ENCODE results near the gene ABHD16A. TPM values are rescaled to one million over a fixed set of nuclear protein-coding genes. Genes with fewer than 3 reads are reported as not detected.

Gene ABHD16A
- total RNA-seq, 1 donor from 2014 or later: 21.3 TPM

- Mint-ChIP-seq H3K27me3 (ENCODE audit: insufficient read depth, low read depth) (peaks cover 2% of the 10 kb centered on the region), H3K36me3 (peaks cover 45% of the 10 kb centered on the region)
Measured at GRCh38 chr6:31639043-31639442, 64.1 kb downstream of the ABHD16A start.

More at GRCh38 chr6:31639043-31639442, 64.1 kb downstream of the ABHD16A start:
- H3K9me3 ChIP-seq (ENCODE audit: low read depth): no peaks in the 10 kb centered on the region
- no peak overlapping the region for H3K4me2 ChIP-seq
- peaks cover under 1% of the 10 kb centered on the region for H3K36me3 ChIP-seq
- no peak overlapping the region for H3K27ac ChIP-seq
- H3F3A ChIP-seq (ENCODE audit: low read depth): peaks cover 62% of the 10 kb centered on the region
- H3K9ac ChIP-seq: no peak overlapping the region
- Mint-ChIP-seq H3K4me3 (no peak overlapping the region), H3K9me3 (no peaks in the 10 kb centered on the region), H3K4me1 (no peaks in the 10 kb centered on the region), H3K27ac (no peak overlapping the region)
- H3K4me3 ChIP-seq: no peak overlapping the region
- H2AFZ ChIP-seq (replicated peaks): no peak overlapping the region
- no peak for DNase-seq (ENCODE audit: low spot score)
- peaks cover 44% of the 10 kb centered on the region for H4K20me1 ChIP-seq (ENCODE audit: low read depth)
- no peaks in the 10 kb centered on the region for H3K4me1 ChIP-seq
- TF ChIP-seq EZH2 (IDR thresholded peaks at IDR 0.05) (no peak), EZH2phosphoT487 (IDR thresholded peaks at IDR 0.05) (no peak), CTCF (IDR thresholded peaks at IDR 0.05) (no peak)
- H3K27me3 ChIP-seq: no peaks in the 10 kb centered on the region
- H3K79me2 ChIP-seq (ENCODE audit: low read depth): peaks cover 3% of the 10 kb centered on the region

Small RNA genes within 50 kb of the gene (microRNA-seq; reads per million reads assigned to microRNA genes)
- gene MIR4646: 0.73 reads per million

Small RNA genes within 50 kb of the gene (small RNA-seq; reads per million reads assigned to genes)
- gene LY6G6D: not detected
- not detected for gene MIR4646
- gene RF00019: not detected

Other genes with a start within 250 kb of the ABHD16A start
- 8.1 and 9.1 TPM in 2 replicates for gene MICB, start 205.2 kb downstream of the ABHD16A start, total RNA-seq (ENCODE audit: low replicate concordance)
- not detected in 2 replicates for gene MCCD1, start 174.4 kb downstream of the ABHD16A start, total RNA-seq (ENCODE audit: low replicate concordance)
- gene DDX39B, start 161.3 kb downstream of the ABHD16A start, total RNA-seq (ENCODE audit: low replicate concordance): 493 and 913 TPM in 2 replicates
- gene ATP6V1G2, start 156.7 kb downstream of the ABHD16A start, total RNA-seq (ENCODE audit: low replicate concordance): 6.8 and 8.8 TPM in 2 replicates
- 8.6 and 30.3 TPM in 2 replicates for gene NFKBIL1, start 155.7 kb downstream of the ABHD16A start, total RNA-seq (ENCODE audit: low replicate concordance)
- not detected in 2 replicates for gene LTA, start 131.0 kb downstream of the ABHD16A start, total RNA-seq (ENCODE audit: low replicate concordance)
- 0.19 TPM in 1 of 2 replicates, not detected in the other for gene TNF, start 127.8 kb downstream of the ABHD16A start, total RNA-seq (ENCODE audit: low replicate concordance)
- gene LTB, start 120.9 kb downstream of the ABHD16A start, total RNA-seq (ENCODE audit: low replicate concordance): 0.15 TPM in 1 of 2 replicates, not detected in the other
- not detected in 2 replicates for gene LST1, start 117.0 kb downstream of the ABHD16A start, total RNA-seq (ENCODE audit: low replicate concordance)
- gene NCR3, start 110.3 kb downstream of the ABHD16A start, total RNA-seq (ENCODE audit: low replicate concordance): not detected in 2 replicates
- not detected in 2 replicates for gene AIF1, start 88.1 kb downstream of the ABHD16A start, total RNA-seq (ENCODE audit: low replicate concordance)
- gene PRRC2A, start 82.6 kb downstream of the ABHD16A start, total RNA-seq (ENCODE audit: low replicate concordance): 55.5 and 138 TPM in 2 replicates
- gene BAG6, start 50.7 kb downstream of the ABHD16A start, total RNA-seq (ENCODE audit: low replicate concordance): 171 and 310 TPM in 2 replicates
- gene APOM, start 47.4 kb downstream of the ABHD16A start, total RNA-seq (ENCODE audit: low replicate concordance): 2.6 and 4.2 TPM in 2 replicates
- gene C6orf47, start 42.5 kb downstream of the ABHD16A start, total RNA-seq (ENCODE audit: low replicate concordance): 14.6 and 17.1 TPM in 2 replicates
- 20.2 and 21.0 TPM in 2 replicates for gene GPANK1, start 38.3 kb downstream of the ABHD16A start, total RNA-seq (ENCODE audit: low replicate concordance)
- gene CSNK2B, start 37.2 kb downstream of the ABHD16A start, total RNA-seq (ENCODE audit: low replicate concordance): 126 and 190 TPM in 2 replicates
- gene LY6G5B, start 33.3 kb downstream of the ABHD16A start, total RNA-seq (ENCODE audit: low replicate concordance): 2.8 and 8.6 TPM in 2 replicates
- 0.09 TPM in 1 of 2 replicates, not detected in the other for gene LY6G5C, start 22.3 kb downstream of the ABHD16A start, total RNA-seq (ENCODE audit: low replicate concordance)
- gene LY6G6F, start 3.5 kb upstream of the ABHD16A start, total RNA-seq (ENCODE audit: low replicate concordance): not detected in 2 replicates
- gene LY6G6D, start 12.0 kb upstream of the ABHD16A start, total RNA-seq (ENCODE audit: low replicate concordance): 0.90 TPM in 1 of 2 replicates, not detected in the other
- gene LY6G6C, start 18.4 kb upstream of the ABHD16A start, total RNA-seq (ENCODE audit: low replicate concordance): not detected in 2 replicates
- not detected in 2 replicates for gene MPIG6B, start 20.0 kb upstream of the ABHD16A start, total RNA-seq (ENCODE audit: low replicate concordance)
- gene DDAH2, start 26.0 kb upstream of the ABHD16A start, total RNA-seq (ENCODE audit: low replicate concordance): 94.3 and 202 TPM in 2 replicates
- gene CLIC1, start 33.2 kb upstream of the ABHD16A start, total RNA-seq (ENCODE audit: low replicate concordance): 234 and 307 TPM in 2 replicates
- gene MSH5, start 36.7 kb upstream of the ABHD16A start, total RNA-seq (ENCODE audit: low replicate concordance): 45.5 and 50.9 TPM in 2 replicates
- 10.1 and 11.9 TPM in 2 replicates for gene SAPCD1, start 59.3 kb upstream of the ABHD16A start, total RNA-seq (ENCODE audit: low replicate concordance)
- gene VWA7, start 74.0 kb upstream of the ABHD16A start, total RNA-seq (ENCODE audit: low replicate concordance): 0.15 and 0.34 TPM in 2 replicates
- 34.1 and 66.8 TPM in 2 replicates for gene VARS1, start 92.4 kb upstream of the ABHD16A start, total RNA-seq (ENCODE audit: low replicate concordance)
- 105 and 125 TPM in 2 replicates for gene LSM2, start 103.6 kb upstream of the ABHD16A start, total RNA-seq (ENCODE audit: low replicate concordance)
- 0.49 and 1.2 TPM in 2 replicates for gene HSPA1L, start 112.0 kb upstream of the ABHD16A start, total RNA-seq (ENCODE audit: low replicate concordance)
- 36.0 and 84.3 TPM in 2 replicates for gene HSPA1A, start 112.2 kb upstream of the ABHD16A start, total RNA-seq (ENCODE audit: low replicate concordance)
- 35.3 and 65.1 TPM in 2 replicates for gene HSPA1B, start 124.4 kb upstream of the ABHD16A start, total RNA-seq (ENCODE audit: low replicate concordance)
- 17.4 and 30.3 TPM in 2 replicates for gene NEU1, start 159.5 kb upstream of the ABHD16A start, total RNA-seq (ENCODE audit: low replicate concordance)
- gene SLC44A4, start 175.7 kb upstream of the ABHD16A start, total RNA-seq (ENCODE audit: low replicate concordance): 0.32 and 0.93 TPM in 2 replicates
- gene EHMT2, start 194.4 kb upstream of the ABHD16A start, total RNA-seq (ENCODE audit: low replicate concordance): 93.3 and 189 TPM in 2 replicates
- 8.4 and 25.6 TPM in 2 replicates for gene ZBTB12, start 198.8 kb upstream of the ABHD16A start, total RNA-seq (ENCODE audit: low replicate concordance)
- gene C2, start 224.4 kb upstream of the ABHD16A start, total RNA-seq (ENCODE audit: low replicate concordance): 1.1 and 1.4 TPM in 2 replicates
- 0.50 TPM in 1 of 2 replicates, not detected in the other for gene CFB, start 242.8 kb upstream of the ABHD16A start, total RNA-seq (ENCODE audit: low replicate concordance)

Measured in neural progenitor cell (in vitro differentiated cells).